Neural cell (in vitro differentiated cells): Measurements from ENCODE around the gene TBXA2R. TPM values are rescaled to one million over a fixed set of nuclear protein-coding genes. Genes with fewer than 3 reads are reported as not detected.

Experiments used
- H2AFZ ChIP-seq: fragments of 200-600, 300-800 bp; sonication (generic), shearing (Covaris generic); 2 replicates; pipeline ENCODE4 v1.6.0; 2014; ENCODE audit warnings: low read depth, mild to moderate bottlenecking, antibody characterized with exemption, low read length, moderate library complexity
- H3F3A ChIP-seq: fragments of 200-600 bp; shearing (Covaris generic); 2 replicates; pipeline ENCODE4 v1.6.1; 2016; ENCODE audit warnings: mild to moderate bottlenecking, moderate library complexity, mixed read lengths, antibody characterized with exemption, low read length; ENCODE audit not compliant: insufficient read depth, poor library complexity, severe bottlenecking
- H3K27ac ChIP-seq: fragments of 200-600, 300-800 bp; sonication (generic), shearing (Covaris generic); 2 replicates; pipeline ENCODE4 v1.5.1; 2014; ENCODE audit warnings: mild to moderate bottlenecking, low read length, moderate library complexity
- H3K27me3 ChIP-seq: fragments of 300-800, 200-600 bp; sonication (generic), shearing (Covaris generic); 2 replicates; pipeline ENCODE4 v1.6.0; 2014; ENCODE audit warnings: mild to moderate bottlenecking, low read depth, low read length, moderate library complexity; ENCODE audit not compliant: insufficient read depth
- H3K36me3 ChIP-seq: fragments of 300-800, 200-600 bp; sonication (generic), shearing (Covaris generic); 2 replicates; pipeline ENCODE4 v1.5.1; 2014; ENCODE audit warnings: mild to moderate bottlenecking, antibody characterized with exemption, low read length, moderate library complexity; ENCODE audit not compliant: insufficient read depth
- H3K4me2 ChIP-seq: fragments of 300-800, 200-600 bp; sonication (generic), shearing (Covaris generic); 2 replicates; pipeline ENCODE4 v1.6.0; 2014; ENCODE audit warnings: mild to moderate bottlenecking, low read length
- H3K4me3 ChIP-seq: fragments of 300-800, 200-600 bp; sonication (generic), shearing (Covaris generic); 2 replicates; pipeline ENCODE4 v1.5.1; 2014; ENCODE audit warnings: mild to moderate bottlenecking, low read length, moderate library complexity
- H3K79me2 ChIP-seq: fragments of 200-600 bp; shearing (Covaris generic); replicated peaks from 2 replicates; pipeline ENCODE4 v1.6.0; 2014; ENCODE audit warnings: mild to moderate bottlenecking, low read length, moderate library complexity; ENCODE audit not compliant: insufficient read depth
- H3K9ac ChIP-seq: fragments of 300-800, 200-600 bp; sonication (generic), shearing (Covaris generic); 2 replicates; pipeline ENCODE4 v1.6.1; 2016; ENCODE audit warnings: mild to moderate bottlenecking, low read length, mixed read lengths
- H3K9me2 ChIP-seq: fragments of 200-600 bp; shearing (Covaris generic); 2 replicates; pipeline ENCODE4 v1.6.1; 2016; ENCODE audit warnings: mild to moderate bottlenecking, low read length, mixed read lengths; ENCODE audit not compliant: insufficient read depth
- H3K9me3 ChIP-seq: fragments of 200-600, 300-800 bp; sonication (generic), shearing (Covaris generic); 2 replicates; pipeline ENCODE4 v1.6.1; 2016; ENCODE audit warnings: mild to moderate bottlenecking, mixed run types, low read length, moderate library complexity, mixed read lengths
- H4K20me1 ChIP-seq: fragments of 200-600 bp; shearing (Covaris generic); 2 replicates; pipeline ENCODE4 v1.6.1; 2016; ENCODE audit warnings: mild to moderate bottlenecking, mixed run types; ENCODE audit not compliant: insufficient read depth
- CTCF ChIP-seq: fragments of 450-650 bp; IDR thresholded peaks from 2 replicates; pipeline ENCODE4 v1.5.1; 2014; ENCODE audit warnings: antibody characterized with exemption, mild to moderate bottlenecking, moderate library complexity; ENCODE audit not compliant: poor library complexity, severe bottlenecking
- EP300 ChIP-seq: fragments of 450-650 bp; conservative IDR thresholded peaks from 2 replicates; pipeline ENCODE4 v1.6.1; 2014; ENCODE audit warnings: antibody characterized with exemption, mild to moderate bottlenecking, moderate library complexity; ENCODE audit not compliant: poor library complexity, severe bottlenecking
- EZH2 ChIP-seq: fragments of 200-600, 300-800 bp; shearing (Covaris generic), sonication (generic); IDR thresholded peaks from 2 replicates; pipeline ENCODE4 v1.6.1; 2014; ENCODE audit warnings: antibody characterized with exemption, low read length, borderline replicate concordance, mild to moderate bottlenecking; ENCODE audit not compliant: insufficient read depth, poor library complexity, severe bottlenecking
- MXI1 ChIP-seq: fragments of 450-650 bp; conservative IDR thresholded peaks from 2 replicates; pipeline ENCODE4 v1.6.1; 2014; ENCODE audit warnings: antibody characterized with exemption, mild to moderate bottlenecking; ENCODE audit not compliant: poor library complexity, severe bottlenecking
- POLR2AphosphoS5 ChIP-seq: IDR thresholded peaks from 2 replicates; pipeline ENCODE4 v1.6.1; 2012
- RAD21 ChIP-seq: fragments of 450-650 bp; conservative IDR thresholded peaks from 2 replicates; pipeline ENCODE4 v1.6.1; 2014; ENCODE audit warnings: antibody characterized with exemption, mild to moderate bottlenecking, moderate library complexity
- REST ChIP-seq: IDR thresholded peaks from 2 replicates; pipeline ENCODE4 v1.6.1; 2012; ENCODE audit warnings: borderline replicate concordance
- SMC3 ChIP-seq: fragments of 450-650 bp; conservative IDR thresholded peaks from 2 replicates; pipeline ENCODE4 v1.6.1; 2014; ENCODE audit warnings: antibody characterized with exemption, mild to moderate bottlenecking, moderate library complexity; ENCODE audit not compliant: poor library complexity
- TAF1 ChIP-seq: IDR thresholded peaks from 2 replicates; pipeline ENCODE4 v1.6.1; 2012; ENCODE audit warnings: low read depth
- polyA plus RNA-seq: library from polyadenylated mRNA; depleted of rRNA; stranded (reverse); fragments of >200 nt; gene quantifications from 2 replicates; pipeline ENCODE4 v1.2.3, GENCODE V29; 2014

Gene TBXA2R
- polyA plus RNA-seq, 1 donor from 2014 or later = not detected

GRCh38 chr19:3549816-3550215 is 56.9 kb downstream of the TBXA2R start:
- Histone ChIP-seq H2AFZ (no peak overlapping the region), H3K27me3 (no peaks in the 10 kb centered on the region), H3F3A (no peaks in the 10 kb centered on the region), H3K9me2 (no peaks in the 10 kb centered on the region), H4K20me1 (no peaks in the 10 kb centered on the region), H3K27ac (no peak overlapping the region), H3K36me3 (no peaks in the 10 kb centered on the region), H3K4me3 (no peak overlapping the region), H3K9ac (no peak overlapping the region), H3K79me2 (no peaks in the 10 kb centered on the region), H3K9me3 (no peaks in the 10 kb centered on the region), H3K4me2 (no peak overlapping the region)
- TF ChIP-seq POLR2AphosphoS5 (no peak), REST (no peak), RAD21 (no peak), EP300 (no peak), MXI1 (no peak), SMC3 (no peak), EZH2 (no peak), CTCF (no peak), TAF1 (no peak)

- Histone ChIP-seq H3K27ac (no peak overlapping the region), H3F3A (no peaks in the 10 kb centered on the region), H3K4me3 (no peak overlapping the region), H3K9me3 (no peaks in the 10 kb centered on the region), H4K20me1 (no peaks in the 10 kb centered on the region), H3K27me3 (no peaks in the 10 kb centered on the region), H3K36me3 (no peaks in the 10 kb centered on the region), H2AFZ (no peak overlapping the region), H3K4me2 (no peak overlapping the region), H3K9me2 (no peaks in the 10 kb centered on the region), H3K79me2 (no peaks in the 10 kb centered on the region), H3K9ac (no peak overlapping the region)
- TF ChIP-seq EP300 (no peak), RAD21 (no peak), CTCF (no peak), SMC3 (no peak), POLR2AphosphoS5 (no peak), TAF1 (no peak), MXI1 (no peak)
Measured at GRCh38 chr19:3548606-3549005, 58.1 kb downstream of the TBXA2R start.
